Measurements from ENCODE around the gene POLK. TPM values are rescaled to one million over a fixed set of nuclear protein-coding genes. Genes with fewer than 3 reads are reported as not detected.

POLK gene
- polyA plus RNA-seq, 1 of the 3 experiments (the other 2 are of a cell fraction) = 5.5 TPM

- Histone ChIP-seq H2AFZ (ENCODE audit: low read depth) (no peak overlapping the region), H3K9me3 (peaks cover 17% of the 10 kb centered on the region; the same call in 1 of the 2 replicates), H3K27me3 (ENCODE audit: insufficient read depth) (no peaks in the 10 kb centered on the region), H3K9me2 (no peaks in the 10 kb centered on the region), H3K4me3 (ENCODE audit: low read depth in 2 of 2, low read length in 1 of 2) (no peak overlapping the region), H3F3A (replicated peaks; ENCODE audit: insufficient read depth) (no peaks in the 10 kb centered on the region), H3K9ac (no peak overlapping the region), H3K79me2 (ENCODE audit: insufficient read depth) (peaks cover 36% of the 10 kb centered on the region), H3K4me2 (no peak overlapping the region), H3K4me1 (ENCODE audit: control insufficient read depth in 1 of 2, insufficient read depth in 2 of 2, low read depth in 1 of 2, low read length in 1 of 2) (peaks cover 0 to 1% of the 10 kb centered on the region in 2 experiments; a peak in 2 of 4 replicates), H3K27ac (ENCODE audit: low read depth in 2 of 2, low read length in 1 of 2) (no peak overlapping the region), H4K20me1 (ENCODE audit: insufficient read depth) (no peaks in the 10 kb centered on the region), H3K36me3 (replicated peaks in 1 of 2; ENCODE audit: control insufficient read depth in 1 of 2, insufficient read depth in 2 of 2, low read length in 1 of 2) (peaks cover 0 to 14% of the 10 kb centered on the region in 2 experiments)
- ChIA-PET POLR2A (no interaction called here), CTCF (interaction anchor here (1.5 kb wide), 1 partner anchor 215 kb away, joined by 4 read pairs; no protein-coding TSS in a partner anchor)
- DNase-seq = no peak
- TF ChIP-seq JUND (IDR thresholded peaks at IDR 0.05) (no peak), PBX3 (IDR thresholded peaks at IDR 0.05) (no peak), IRF3 (IDR thresholded peaks at IDR 0.05; ENCODE audit: low read depth, low read length) (no peak), TEAD4 (IDR thresholded peaks at IDR 0.05; ENCODE audit: borderline replicate concordance, insufficient read depth) (no peak), USF1 (IDR thresholded peaks at IDR 0.05; ENCODE audit: borderline replicate concordance, low read depth) (no peak), CHD2 (IDR thresholded peaks at IDR 0.05; ENCODE audit: low read length, partially characterized antibody) (no peak), YY1 (IDR thresholded peaks at IDR 0.05; ENCODE audit: low read depth) (no peak), RAD21 (IDR thresholded peaks at IDR 0.05; ENCODE audit: low read length) (no peak), POLR2AphosphoS5 (IDR thresholded peaks at IDR 0.05; ENCODE audit: low read depth, low read length) (no peak), GATA2 (CRISPR knock-in tag; IDR thresholded peaks at IDR 0.05) (no peak), ELF1 (IDR thresholded peaks at IDR 0.05) (no peak), NRF1 (IDR thresholded peaks at IDR 0.05; ENCODE audit: low read depth, low read length) (no peak), REST (IDR thresholded peaks at IDR 0.05; ENCODE audit: low read depth, low read length) (no peak), MXI1 (IDR thresholded peaks at IDR 0.05; ENCODE audit: low read depth, low read length) (no peak), EZH2phosphoT487 (IDR thresholded peaks at IDR 0.05; ENCODE audit: borderline replicate concordance, low read depth) (no peak), SMC3 (IDR thresholded peaks at IDR 0.05; ENCODE audit: low read depth, low read length) (no peak), TCF12 (IDR thresholded peaks at IDR 0.05) (no peak), ZBTB33 (IDR thresholded peaks at IDR 0.05; ENCODE audit: borderline replicate concordance, low read depth) (no peak), MAX (IDR thresholded peaks at IDR 0.05; ENCODE audit: low read depth) (no peak)
- 93% methylated on average over 6 of the region's 6 CpGs for WGBS (ENCODE audit: low lambda C conversion rate)
Measured at GRCh38 chr5:75466006-75466716, 45.5 kb upstream of the POLK start.
